PC-3 (cell line): ENCODE measurements around the gene RGS3.

ENCODE experiments used
- CTCF ChIP-seq: fragments of 300-600 bp; sonication (generic); conservative IDR thresholded peaks from 2 replicates; pipeline ENCODE4 v1.5.1; 2017; ENCODE audit warnings: antibody characterized with exemption, low read depth, mild to moderate bottlenecking, low read length
- EZH2 ChIP-seq: fragments of 300-600 bp; sonication (generic); IDR thresholded peaks from one replicate; pipeline ENCODE4 v1.6.1; 2017; ENCODE audit warnings: antibody characterized with exemption, mild to moderate bottlenecking, low read length; ENCODE audit not compliant: unreplicated experiment
- EZH2phosphoT487 ChIP-seq: fragments of 300-600 bp; sonication (generic); IDR thresholded peaks from 2 replicates; pipeline ENCODE4 v1.6.1; 2018; ENCODE audit warnings: mild to moderate bottlenecking, antibody characterized with exemption, low read length, borderline replicate concordance

GRCh38 chr9:113590389-113590788 is 126.9 kb downstream of the RGS3 start:
- TF ChIP-seq EZH2 (no peak), CTCF (no peak), EZH2phosphoT487 (no peak)
